ENCODE measurements around the gene AFF3. TPM values are rescaled to one million over a fixed set of nuclear protein-coding genes. Genes with fewer than 3 reads are reported as not detected.

Gene AFF3
- total RNA-seq, 1 donor from 2014 or later = 12.2 TPM

DNA sequence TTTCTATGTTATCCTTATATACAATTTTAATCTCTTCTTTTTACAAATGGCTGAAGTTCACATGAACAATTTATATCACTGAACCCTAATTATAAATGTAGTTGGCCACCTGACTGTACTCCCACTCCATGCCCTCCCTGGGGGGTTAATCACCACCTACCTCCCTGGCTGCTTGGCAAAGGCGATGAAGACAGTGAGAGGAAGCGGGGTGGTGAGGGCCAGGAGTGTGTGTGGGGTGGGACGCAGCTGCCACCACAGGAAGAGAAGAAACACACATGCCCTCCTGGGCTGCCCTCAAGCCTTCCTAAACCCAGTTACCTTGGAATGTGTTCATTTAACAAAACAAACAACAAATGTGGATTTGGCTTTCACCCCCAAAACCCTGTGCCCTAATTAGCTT, 565.6 kb downstream of the AFF3 start:
- Mint-ChIP-seq H3K27ac (ENCODE audit: unreplicated experiment) (no peak overlapping the region), H3K36me3 (ENCODE audit: low read depth, unreplicated experiment) (no peaks in the 10 kb centered on the region)
- no peak for DNase-seq (ENCODE audit: low spot score)

DNA sequence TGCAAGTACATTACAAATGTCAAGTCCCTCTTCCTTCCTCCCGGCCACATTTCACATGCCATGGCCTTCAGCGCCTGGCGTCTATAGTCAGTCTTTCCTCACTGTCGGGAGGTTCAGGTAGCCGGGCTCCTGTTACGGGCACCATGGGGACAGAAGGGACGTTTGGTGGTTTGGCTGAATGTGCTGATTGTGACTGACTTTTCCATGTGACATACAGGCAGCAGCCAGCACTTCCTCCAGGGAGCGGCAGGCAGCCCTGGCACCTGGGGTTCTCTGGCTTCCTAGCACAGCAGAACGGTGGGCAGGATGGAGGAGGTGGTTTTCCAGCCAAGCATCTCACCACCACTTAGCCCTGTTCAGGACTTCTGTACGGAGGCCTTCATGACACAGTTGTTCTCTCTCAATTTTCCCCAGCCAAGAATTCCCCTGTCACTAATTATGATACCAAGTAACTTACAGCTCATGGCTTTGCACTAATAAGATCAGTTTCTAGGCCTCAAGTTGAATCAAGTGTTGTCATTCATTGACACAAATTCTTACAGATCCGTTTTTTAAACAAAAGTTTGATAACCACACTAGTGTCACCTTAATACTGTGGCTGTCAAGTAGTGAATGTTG, 568.6 kb downstream of the AFF3 start:
- no peak overlapping the region for H3K4me3 Mint-ChIP-seq (ENCODE audit: unreplicated experiment)
- DNase-seq (ENCODE audit: low spot score) = no peak
- H3K36me3 Mint-ChIP-seq (ENCODE audit: low read depth, unreplicated experiment) = no peaks in the 10 kb centered on the region
- H3K27me3 Mint-ChIP-seq (ENCODE audit: unreplicated experiment) = peaks cover 2% of the 10 kb centered on the region
- no peaks in the 10 kb centered on the region for H3K4me1 Mint-ChIP-seq (ENCODE audit: unreplicated experiment)
- TF ChIP-seq, protein P1, sequence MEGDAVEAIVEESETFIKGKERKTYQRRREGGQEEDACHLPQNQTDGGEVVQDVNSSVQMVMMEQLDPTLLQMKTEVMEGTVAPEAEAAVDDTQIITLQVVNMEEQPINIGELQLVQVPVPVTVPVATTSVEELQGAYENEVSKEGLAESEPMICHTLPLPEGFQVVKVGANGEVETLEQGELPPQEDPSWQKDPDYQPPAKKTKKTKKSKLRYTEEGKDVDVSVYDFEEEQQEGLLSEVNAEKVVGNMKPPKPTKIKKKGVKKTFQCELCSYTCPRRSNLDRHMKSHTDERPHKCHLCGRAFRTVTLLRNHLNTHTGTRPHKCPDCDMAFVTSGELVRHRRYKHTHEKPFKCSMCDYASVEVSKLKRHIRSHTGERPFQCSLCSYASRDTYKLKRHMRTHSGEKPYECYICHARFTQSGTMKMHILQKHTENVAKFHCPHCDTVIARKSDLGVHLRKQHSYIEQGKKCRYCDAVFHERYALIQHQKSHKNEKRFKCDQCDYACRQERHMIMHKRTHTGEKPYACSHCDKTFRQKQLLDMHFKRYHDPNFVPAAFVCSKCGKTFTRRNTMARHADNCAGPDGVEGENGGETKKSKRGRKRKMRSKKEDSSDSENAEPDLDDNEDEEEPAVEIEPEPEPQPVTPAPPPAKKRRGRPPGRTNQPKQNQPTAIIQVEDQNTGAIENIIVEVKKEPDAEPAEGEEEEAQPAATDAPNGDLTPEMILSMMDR (IDR thresholded peaks at IDR 0.05; ENCODE audit: unreplicated experiment) = no peak
- no peaks in the 10 kb centered on the region for H3K9me3 Mint-ChIP-seq (ENCODE audit: unreplicated experiment)
- H3K27ac Mint-ChIP-seq (ENCODE audit: unreplicated experiment) = no peak overlapping the region

More for the DNA sequence above, 565.6 kb downstream of the AFF3 start:
- no peaks in the 10 kb centered on the region for H3K4me1 Mint-ChIP-seq (ENCODE audit: unreplicated experiment)
- TF ChIP-seq, protein P1 (IDR thresholded peaks at IDR 0.05; ENCODE audit: unreplicated experiment) = no peak
- no peak overlapping the region for H3K4me3 Mint-ChIP-seq (ENCODE audit: unreplicated experiment)
- H3K27me3 Mint-ChIP-seq (ENCODE audit: unreplicated experiment) = peaks cover 2% of the 10 kb centered on the region
- H3K9me3 Mint-ChIP-seq (ENCODE audit: unreplicated experiment) = no peaks in the 10 kb centered on the region

DNA sequence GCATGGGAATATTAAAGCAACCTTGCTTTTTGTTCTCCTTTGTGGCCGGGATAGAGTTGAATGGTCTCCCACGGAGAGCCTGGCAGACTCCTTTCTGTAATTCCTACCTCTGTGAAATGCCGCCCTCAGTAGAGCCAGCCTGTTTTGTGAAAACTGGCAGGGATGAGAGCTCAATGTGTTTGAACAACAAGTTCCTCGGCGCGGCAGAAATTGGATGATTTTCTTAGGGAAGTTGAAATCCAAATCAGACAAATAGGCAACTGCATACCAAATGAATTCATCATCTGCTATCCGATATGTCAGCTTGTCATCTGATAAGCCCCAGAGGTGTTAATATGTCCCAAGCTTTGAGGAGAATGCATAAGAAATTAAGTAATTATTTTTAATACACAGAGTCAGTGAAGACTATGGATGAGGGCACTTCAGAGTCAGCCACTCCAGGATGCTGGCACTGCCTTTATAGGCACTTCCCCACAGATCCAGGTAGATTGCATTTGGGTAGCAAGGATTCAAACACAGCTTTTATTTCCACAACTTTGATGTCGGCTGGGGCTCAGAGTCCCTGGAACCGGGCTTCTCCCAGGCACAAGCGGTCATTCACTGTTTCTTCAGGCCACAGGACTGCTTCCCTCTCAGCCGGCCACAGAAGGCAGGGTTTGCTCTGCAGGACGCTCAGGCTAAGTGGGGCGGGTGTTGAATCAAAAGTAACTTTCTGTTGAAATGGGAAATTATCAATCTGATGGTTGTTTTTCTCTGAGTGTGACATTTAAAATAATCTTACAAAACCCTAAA, 569.8 kb downstream of the AFF3 start:
- H3K9me3 Mint-ChIP-seq (ENCODE audit: unreplicated experiment) = no peaks in the 10 kb centered on the region
- H3K4me3 Mint-ChIP-seq (ENCODE audit: unreplicated experiment) = no peak overlapping the region
- no peaks in the 10 kb centered on the region for H3K4me1 Mint-ChIP-seq (ENCODE audit: unreplicated experiment)
- peaks cover 2% of the 10 kb centered on the region for H3K27me3 Mint-ChIP-seq (ENCODE audit: unreplicated experiment)
- H3K27ac Mint-ChIP-seq (ENCODE audit: unreplicated experiment) = no peak overlapping the region
- H3K36me3 Mint-ChIP-seq (ENCODE audit: low read depth, unreplicated experiment) = no peaks in the 10 kb centered on the region
- DNase-seq (ENCODE audit: low spot score) = no peak
- TF ChIP-seq, protein P1 (IDR thresholded peaks at IDR 0.05; ENCODE audit: unreplicated experiment) = no peak

DNA sequence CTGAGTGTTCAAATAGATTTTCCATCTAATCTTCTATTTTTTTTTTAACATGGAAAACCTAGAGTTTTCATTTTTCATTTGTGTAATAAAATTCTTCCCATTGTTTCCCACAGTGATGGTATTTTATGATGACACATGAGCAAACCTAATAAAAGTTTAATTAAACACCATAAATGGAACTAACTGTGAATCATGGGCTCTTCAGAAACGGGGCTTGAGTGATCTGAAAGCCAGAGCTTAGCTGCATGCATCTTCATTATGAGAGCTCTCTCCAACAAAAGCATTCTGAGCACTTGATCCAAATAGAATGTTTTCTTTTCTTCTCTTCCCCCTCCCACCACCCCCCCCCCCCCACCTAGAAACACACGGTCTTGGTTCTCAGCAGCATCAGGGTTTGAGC, 570.4 kb downstream of the AFF3 start:
- no peak overlapping the region for H3K27ac Mint-ChIP-seq (ENCODE audit: unreplicated experiment)
- no peaks in the 10 kb centered on the region for H3K36me3 Mint-ChIP-seq (ENCODE audit: low read depth, unreplicated experiment)

More for the DNA sequence above, 570.4 kb downstream of the AFF3 start:
- H3K27me3 Mint-ChIP-seq (ENCODE audit: unreplicated experiment) = peaks cover 2% of the 10 kb centered on the region
- no peak overlapping the region for H3K4me3 Mint-ChIP-seq (ENCODE audit: unreplicated experiment)
- DNase-seq (ENCODE audit: low spot score) = no peak
- TF ChIP-seq, protein P1 (IDR thresholded peaks at IDR 0.05; ENCODE audit: unreplicated experiment) = no peak
- H3K9me3 Mint-ChIP-seq (ENCODE audit: unreplicated experiment) = no peaks in the 10 kb centered on the region
- no peaks in the 10 kb centered on the region for H3K4me1 Mint-ChIP-seq (ENCODE audit: unreplicated experiment)
